Measurements from ENCODE around the gene FIGN. TPM values are rescaled to one million over a fixed set of nuclear protein-coding genes. Genes with fewer than 3 reads are reported as not detected.

FIGN gene
- total and polyA plus RNA-seq, 9 of the 15 experiments (the other 6 are each of a cell fraction or from before 2014, with no cell fraction given), result 0.02 TPM; not detected in 8

DNA sequence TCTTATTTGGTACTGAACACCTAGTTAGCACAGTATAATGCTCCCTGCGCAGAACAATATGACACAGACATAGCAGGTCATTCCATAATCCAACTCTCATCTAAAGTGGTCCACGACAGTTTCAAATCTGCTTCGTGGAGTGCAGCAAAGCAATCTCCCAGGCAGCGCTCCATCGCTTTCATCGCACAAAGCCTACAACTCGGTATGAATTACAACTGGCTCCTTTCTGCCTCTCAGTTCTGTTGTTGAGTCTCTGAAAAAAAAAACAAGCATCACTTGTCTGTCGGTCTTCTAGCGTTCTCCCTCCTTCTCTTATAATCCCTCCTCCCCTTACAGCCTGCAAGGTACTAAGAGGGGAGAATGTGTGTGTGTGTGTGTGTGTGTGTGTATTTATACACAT is 123.5 kb downstream of the FIGN start (continued):
- TF ChIP-seq, protein P1, sequence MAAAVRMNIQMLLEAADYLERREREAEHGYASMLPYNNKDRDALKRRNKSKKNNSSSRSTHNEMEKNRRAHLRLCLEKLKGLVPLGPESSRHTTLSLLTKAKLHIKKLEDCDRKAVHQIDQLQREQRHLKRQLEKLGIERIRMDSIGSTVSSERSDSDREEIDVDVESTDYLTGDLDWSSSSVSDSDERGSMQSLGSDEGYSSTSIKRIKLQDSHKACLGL (CRISPR knock-in tag; IDR thresholded peaks at IDR 0.05; ENCODE audit: borderline replicate concordance, poor library complexity, severe bottlenecking), result no peak
- TF ChIP-seq, protein P2, sequence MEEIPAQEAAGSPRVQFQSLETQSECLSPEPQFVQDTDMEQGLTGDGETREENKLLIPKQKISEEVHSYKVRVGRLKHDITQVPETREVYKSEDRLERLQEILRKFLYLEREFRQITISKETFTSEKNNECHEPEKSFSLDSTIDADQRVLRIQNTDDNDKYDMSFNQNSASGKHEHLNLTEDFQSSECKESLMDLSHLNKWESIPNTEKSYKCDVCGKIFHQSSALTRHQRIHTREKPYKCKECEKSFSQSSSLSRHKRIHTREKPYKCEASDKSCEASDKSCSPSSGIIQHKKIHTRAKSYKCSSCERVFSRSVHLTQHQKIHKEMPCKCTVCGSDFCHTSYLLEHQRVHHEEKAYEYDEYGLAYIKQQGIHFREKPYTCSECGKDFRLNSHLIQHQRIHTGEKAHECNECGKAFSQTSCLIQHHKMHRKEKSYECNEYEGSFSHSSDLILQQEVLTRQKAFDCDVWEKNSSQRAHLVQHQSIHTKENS (CRISPR knock-in tag; IDR thresholded peaks at IDR 0.05), result no peak

DNA sequence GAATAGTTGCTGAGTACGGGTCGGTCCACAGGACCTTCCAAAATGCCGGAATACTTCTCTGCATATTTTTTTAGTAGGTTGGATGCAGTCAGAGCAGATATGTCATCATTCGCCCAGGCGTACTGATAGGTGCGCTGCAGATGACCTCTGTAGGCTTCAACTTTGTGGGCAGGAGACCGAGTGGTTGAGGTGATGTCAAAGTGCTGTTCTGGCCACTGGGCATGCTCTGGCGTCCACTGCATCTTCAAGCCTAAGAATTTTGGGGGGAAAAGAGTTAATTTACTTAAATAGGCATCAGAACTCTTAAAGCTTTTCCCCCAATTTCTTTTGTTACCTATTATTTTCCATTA is 124.3 kb downstream of the FIGN start:
- Histone ChIP-seq H3K4me2 (ENCODE audit: insufficient read depth, low read length) (no peak overlapping the region), H3K9me3 (replicated peaks; ENCODE audit: control insufficient read depth, insufficient read depth, low read depth, low read length) (no peaks in the 10 kb centered on the region), H4K20me1 (replicated peaks; ENCODE audit: control insufficient read depth, insufficient read depth, low read length) (no peaks in the 10 kb centered on the region), H3K27ac (ENCODE audit: extremely low read depth, low read depth, low read length) (no peak overlapping the region), H3K9ac (ENCODE audit: insufficient read depth in 1 of 2, low read depth in 2 of 2, low read length in 2 of 2) (no peak overlapping the region), H3K4me1 (replicated peaks in 1 of 2; ENCODE audit: control insufficient read depth in 2 of 2, insufficient read depth in 2 of 2, low read length in 2 of 2) (no peaks in the 10 kb centered on the region), H3K9me1 (ENCODE audit: control insufficient read depth, insufficient read depth, low read length) (no peaks in the 10 kb centered on the region), H3K4me3 (no peak overlapping the region), H3K79me2 (ENCODE audit: control insufficient read depth, insufficient read depth, low read length) (no peaks in the 10 kb centered on the region), H3K36me3 (ENCODE audit: control insufficient read depth, insufficient read depth, low read length) (no peaks in the 10 kb centered on the region), H2AFZ (ENCODE audit: low read depth, low read length) (no peak overlapping the region), H3K27me3 (ENCODE audit: control insufficient read depth in 2 of 2, insufficient read depth in 2 of 2, low read length in 2 of 2) (no peaks in the 10 kb centered on the region)
- no TSS peak for BruUV-seq (replicated peaks)
- ChIA-PET CTCF (ENCODE audit: low intra/inter-chr PET ratio) (no interaction called here), POLR2A (no interaction called here)
- ATAC-seq (no peak), FAIRE-seq (no peak), DNase-seq (ENCODE audit: extremely low read depth in 1 of 4, low spot score in 3 of 4) (no peak)
- in situ Hi-C loops (cut with MboI), result no loop called here
- TF ChIP-seq YY1 (IDR thresholded peaks at IDR 0.05; ENCODE audit: borderline replicate concordance in 1 of 3, control insufficient read depth in 1 of 3, extremely low read depth in 1 of 3, insufficient read depth in 3 of 3, insufficient read length in 1 of 3, insufficient replicate concordance in 2 of 3, low read depth in 1 of 3, low read length in 2 of 3), result no peak
- no peak for TF ChIP-seq HOXB6 (CRISPR knock-in tag; IDR thresholded peaks at IDR 0.05; ENCODE audit: borderline replicate concordance)
- TF ChIP-seq, protein P3, sequence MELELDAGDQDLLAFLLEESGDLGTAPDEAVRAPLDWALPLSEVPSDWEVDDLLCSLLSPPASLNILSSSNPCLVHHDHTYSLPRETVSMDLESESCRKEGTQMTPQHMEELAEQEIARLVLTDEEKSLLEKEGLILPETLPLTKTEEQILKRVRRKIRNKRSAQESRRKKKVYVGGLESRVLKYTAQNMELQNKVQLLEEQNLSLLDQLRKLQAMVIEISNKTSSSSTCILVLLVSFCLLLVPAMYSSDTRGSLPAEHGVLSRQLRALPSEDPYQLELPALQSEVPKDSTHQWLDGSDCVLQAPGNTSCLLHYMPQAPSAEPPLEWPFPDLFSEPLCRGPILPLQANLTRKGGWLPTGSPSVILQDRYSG (tag; conservative IDR thresholded peaks at IDR 0.05; ENCODE audit: low read depth), result no peak
- TF ChIP-seq TRIM24 (IDR thresholded peaks at IDR 0.05), result no peak
- no peak for TF ChIP-seq POLR2H (tag; IDR thresholded peaks at IDR 0.05; ENCODE audit: low read depth)
- TF ChIP-seq ZNF316 (IDR thresholded peaks at IDR 0.05), result no peak
- TF ChIP-seq, protein P4, sequence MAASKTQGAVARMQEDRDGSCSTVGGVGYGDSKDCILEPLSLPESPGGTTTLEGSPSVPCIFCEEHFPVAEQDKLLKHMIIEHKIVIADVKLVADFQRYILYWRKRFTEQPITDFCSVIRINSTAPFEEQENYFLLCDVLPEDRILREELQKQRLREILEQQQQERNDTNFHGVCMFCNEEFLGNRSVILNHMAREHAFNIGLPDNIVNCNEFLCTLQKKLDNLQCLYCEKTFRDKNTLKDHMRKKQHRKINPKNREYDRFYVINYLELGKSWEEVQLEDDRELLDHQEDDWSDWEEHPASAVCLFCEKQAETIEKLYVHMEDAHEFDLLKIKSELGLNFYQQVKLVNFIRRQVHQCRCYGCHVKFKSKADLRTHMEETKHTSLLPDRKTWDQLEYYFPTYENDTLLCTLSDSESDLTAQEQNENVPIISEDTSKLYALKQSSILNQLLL (CRISPR knock-in tag; IDR thresholded peaks at IDR 0.05; ENCODE audit: borderline replicate concordance), result no peak
- intact Hi-C loops (cut with micrococcal nuclease), result no loop called here
- 0% methylated on average over 8 of the region's 8 CpGs for WGBS (ENCODE audit: insufficient coverage, low coverage, missing lambda C conversion rate)

Measured in K562 (cell line).